G401 (cell line): ENCODE data around the gene SLC49A3. TPM values are rescaled to one million over a fixed set of nuclear protein-coding genes. Genes with fewer than 3 reads are reported as not detected.
"Not testable (repeated sequence)": the region's sequence is repeated elsewhere in the genome, so short reads cannot be mapped to it uniquely, and the experiment has no call there.

Experiments
- DNase-seq: peaks from one replicate; pipeline ENCODE4 v3.0.0-alpha.2; 2015; ENCODE audit warnings: low spot score
- in situ Hi-C: cut with HindIII; loops from 2 replicates; pipeline ENCODE4 v1.10.0; 2016; ENCODE audit warnings: low sequenced_read_pairs, mixed read lengths
- total RNA-seq: library from RNA; depleted of rRNA; stranded (reverse); fragments of >200 nt; shearing (Covaris generic); gene quantifications from 2 replicates; pipeline ENCODE4 v1.2.3, GENCODE V29; 2014

The SLC49A3 gene
- total RNA-seq, 1 experiment from 2014 or later, result not detected

DNA sequence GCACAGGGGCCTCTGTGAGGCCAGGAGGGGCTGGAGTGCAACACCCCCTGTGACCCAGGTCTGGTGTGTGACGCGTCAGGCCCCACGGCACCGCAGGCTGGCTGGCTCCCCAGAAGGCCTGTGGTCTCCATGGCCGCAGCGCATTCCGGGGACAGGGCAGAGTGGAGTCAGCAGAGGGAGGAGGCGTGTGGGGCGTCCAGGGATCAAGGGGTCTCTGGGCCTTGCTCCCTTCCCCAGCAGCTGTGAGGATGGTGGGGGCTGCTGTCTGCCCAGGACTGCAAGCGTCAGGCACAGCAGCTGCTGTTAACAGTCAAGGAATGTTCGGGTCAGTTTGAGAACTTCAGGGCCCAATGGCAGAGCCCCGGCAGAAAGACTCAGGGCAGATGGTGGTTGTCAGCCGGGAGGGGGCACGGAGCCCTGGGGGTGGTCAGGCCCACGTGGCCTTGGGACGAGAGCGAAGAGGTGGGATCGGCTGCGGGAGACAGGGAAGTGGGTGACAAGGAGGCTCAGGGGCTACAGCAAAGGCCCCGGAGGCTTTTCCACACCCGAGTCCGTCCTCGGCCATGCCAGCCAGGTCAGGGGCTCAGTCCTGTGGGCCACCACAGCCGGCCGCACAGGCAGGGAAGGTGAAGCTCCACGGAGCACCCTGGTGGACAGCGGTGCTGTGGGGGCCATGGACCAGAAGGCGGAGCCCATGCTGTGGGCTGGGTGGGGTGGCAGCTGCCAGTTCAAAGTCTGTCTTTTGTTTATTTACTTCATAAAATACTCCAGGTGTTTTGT is 35.0 kb upstream of the SLC49A3 start:
- DNase-seq, result no peak
- in situ Hi-C loops, result no loop called here

DNA sequence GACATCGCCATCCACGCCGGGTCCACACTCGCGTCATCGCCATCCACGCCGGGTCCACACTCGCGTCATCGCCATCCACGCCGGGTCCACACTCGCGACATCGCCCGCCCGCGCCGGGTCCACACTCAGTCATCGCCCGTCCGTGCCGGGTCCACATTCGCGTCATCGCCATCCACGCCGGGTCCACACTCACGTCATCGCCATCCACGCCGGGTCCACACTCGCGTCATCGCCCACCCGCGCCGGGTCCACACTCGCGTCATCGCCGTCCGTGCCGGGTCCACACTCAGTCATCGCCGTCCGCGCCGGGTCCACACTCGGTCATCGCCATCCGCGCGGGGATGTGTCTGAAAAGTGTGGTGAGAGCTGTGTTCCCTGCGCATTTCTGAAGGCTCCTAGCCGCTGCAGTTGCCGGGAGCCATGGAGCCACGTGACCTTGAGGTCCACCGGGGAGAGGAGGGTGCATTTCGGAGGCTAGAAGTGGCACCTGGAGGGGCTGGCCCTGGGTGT is 34.0 kb upstream of the SLC49A3 start:
- DNase-seq, result no peak
- in situ Hi-C loops, result no loop called here

DNA sequence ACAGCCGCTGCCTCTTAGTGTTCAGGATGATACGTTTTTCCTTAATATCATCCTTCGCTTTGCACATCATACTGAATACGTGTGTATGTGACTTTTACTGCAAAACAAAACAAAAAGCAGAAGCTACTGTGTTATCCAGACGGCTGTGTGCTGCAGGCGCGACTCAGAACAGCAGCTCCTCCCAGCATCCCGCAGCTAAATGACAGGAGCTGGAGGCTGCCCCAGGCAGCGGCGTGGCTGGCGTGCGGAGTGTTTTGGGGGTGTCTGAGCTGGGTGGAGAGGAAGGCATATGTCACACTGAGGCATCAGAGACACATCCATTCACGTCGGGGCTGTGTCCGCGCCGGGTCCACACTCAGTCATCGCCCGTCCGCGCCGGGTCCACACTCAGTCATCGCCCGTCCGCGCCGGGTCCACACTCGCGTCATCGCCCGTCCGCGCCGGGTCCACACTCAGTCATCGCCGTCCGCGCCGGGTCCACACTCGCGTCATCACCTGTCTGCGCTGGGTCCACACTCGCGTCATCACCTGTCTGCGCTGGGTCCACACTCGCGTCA is 33.3 kb upstream of the SLC49A3 start:
- DNase-seq, result no peak
- in situ Hi-C loops, result no loop called here

GRCh38 chr4:721261-722168 is 32.6 kb upstream of the SLC49A3 start:
- in situ Hi-C loops, result no loop called here
- DNase-seq, result no peak

GRCh38 chr4:720111-720860 is 31.3 kb upstream of the SLC49A3 start:
- DNase-seq, result peak; percentile 58
- in situ Hi-C loops, result no loop called here

DNA sequence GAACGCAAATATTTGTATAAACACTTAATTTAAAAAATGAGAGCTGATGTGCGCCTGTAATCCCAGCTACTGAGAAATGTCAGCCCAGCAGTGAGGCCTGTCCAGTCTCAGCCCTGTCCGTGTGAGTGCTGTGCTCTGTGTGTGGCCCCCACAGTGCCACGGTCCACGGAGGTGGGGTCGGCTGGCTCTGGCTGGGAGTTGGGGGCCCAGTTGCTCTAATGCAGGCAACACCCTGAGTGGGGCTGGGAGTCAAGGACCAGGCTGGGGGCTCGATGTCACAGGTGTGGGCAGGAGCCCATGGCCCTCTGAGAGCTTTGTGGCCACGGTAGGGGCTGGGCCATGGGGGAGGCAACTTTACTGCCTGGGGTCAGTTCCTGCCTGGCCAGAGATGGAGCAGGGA is 29.5 kb upstream of the SLC49A3 start:
- DNase-seq, result no peak
- in situ Hi-C loops, result no loop called here

DNA sequence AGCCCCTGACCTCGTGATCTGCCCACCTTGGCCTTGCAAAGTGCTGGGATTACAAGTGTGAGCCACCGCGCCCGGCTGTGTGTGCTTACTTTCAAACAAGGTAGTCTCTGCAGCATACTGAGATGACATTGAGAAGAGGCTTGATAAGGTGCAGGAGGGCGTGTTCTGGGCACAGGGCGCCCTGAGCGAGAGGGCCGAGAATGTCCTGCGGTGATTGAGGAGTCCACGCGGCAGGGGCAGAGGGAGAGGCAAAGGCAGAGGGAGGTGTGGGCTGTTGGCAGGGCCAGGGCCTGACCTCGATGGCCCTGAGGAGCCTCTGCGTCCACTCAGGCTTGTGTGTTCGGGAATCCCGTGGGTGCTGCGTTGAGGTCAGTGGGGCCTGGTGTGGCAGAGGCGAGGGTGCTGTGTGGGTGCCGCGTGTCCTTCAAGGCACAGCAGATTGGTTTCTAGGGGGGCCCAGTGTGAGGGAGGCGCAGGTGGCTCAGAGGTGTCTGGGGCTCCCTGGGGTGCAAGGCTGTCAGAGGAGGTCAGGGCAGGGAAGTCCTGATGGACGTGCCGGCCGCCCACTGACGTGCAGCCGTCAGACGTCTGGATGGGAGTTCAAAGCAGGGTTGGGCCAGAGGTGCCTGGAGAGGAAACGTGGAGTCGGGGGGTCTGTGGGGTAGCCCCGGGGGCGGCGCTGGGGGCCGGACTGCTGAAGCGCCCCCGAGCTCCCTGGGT is 28.8 kb upstream of the SLC49A3 start:
- in situ Hi-C loops, result no loop called here

DNA sequence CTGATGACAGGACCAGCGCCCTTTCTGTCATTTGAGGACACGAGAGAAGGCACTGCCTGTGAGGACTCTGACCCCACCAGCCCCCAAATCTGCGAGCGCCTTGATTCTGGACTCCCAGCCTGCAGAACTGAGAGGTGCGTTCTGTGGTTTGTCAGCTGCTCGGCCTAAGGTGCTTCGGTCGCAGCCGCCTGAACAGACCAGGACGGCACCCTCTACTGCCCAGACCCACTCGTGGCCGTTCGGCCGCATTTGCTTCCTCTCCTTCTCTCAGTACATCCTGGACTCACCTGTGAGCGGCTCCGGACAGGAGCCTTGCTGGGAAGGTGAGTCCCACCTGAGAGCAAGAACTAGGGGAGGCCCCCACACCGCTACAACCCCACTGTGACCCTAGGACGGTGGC is 25.1 kb upstream of the SLC49A3 start:
- no peak for DNase-seq
- in situ Hi-C loops, result no loop called here

More for the DNA sequence above, 28.8 kb upstream of the SLC49A3 start:
- no peak for DNase-seq

GRCh38 chr4:712916-713632 is 24.1 kb upstream of the SLC49A3 start:
- DNase-seq, result no peak
- in situ Hi-C loops, result no loop called here

GRCh38 chr4:712093-712492 is 23.1 kb upstream of the SLC49A3 start:
- in situ Hi-C loops, result no loop called here
- DNase-seq, result no peak

- no peak for DNase-seq
- in situ Hi-C loops, result no loop called here
These were observed 22.0 kb upstream of the SLC49A3 start for GRCh38 chr4:710916-711315.

GRCh38 chr4:710116-710515 is 21.2 kb upstream of the SLC49A3 start:
- DNase-seq, result no peak
- in situ Hi-C loops, result no loop called here

GRCh38 chr4:709348-709747 is 20.4 kb upstream of the SLC49A3 start:
- in situ Hi-C loops, result no loop called here
- no peak for DNase-seq

- no peak for DNase-seq
- in situ Hi-C loops, result no loop called here
These were observed 19.6 kb upstream of the SLC49A3 start for GRCh38 chr4:708631-708933.

DNA sequence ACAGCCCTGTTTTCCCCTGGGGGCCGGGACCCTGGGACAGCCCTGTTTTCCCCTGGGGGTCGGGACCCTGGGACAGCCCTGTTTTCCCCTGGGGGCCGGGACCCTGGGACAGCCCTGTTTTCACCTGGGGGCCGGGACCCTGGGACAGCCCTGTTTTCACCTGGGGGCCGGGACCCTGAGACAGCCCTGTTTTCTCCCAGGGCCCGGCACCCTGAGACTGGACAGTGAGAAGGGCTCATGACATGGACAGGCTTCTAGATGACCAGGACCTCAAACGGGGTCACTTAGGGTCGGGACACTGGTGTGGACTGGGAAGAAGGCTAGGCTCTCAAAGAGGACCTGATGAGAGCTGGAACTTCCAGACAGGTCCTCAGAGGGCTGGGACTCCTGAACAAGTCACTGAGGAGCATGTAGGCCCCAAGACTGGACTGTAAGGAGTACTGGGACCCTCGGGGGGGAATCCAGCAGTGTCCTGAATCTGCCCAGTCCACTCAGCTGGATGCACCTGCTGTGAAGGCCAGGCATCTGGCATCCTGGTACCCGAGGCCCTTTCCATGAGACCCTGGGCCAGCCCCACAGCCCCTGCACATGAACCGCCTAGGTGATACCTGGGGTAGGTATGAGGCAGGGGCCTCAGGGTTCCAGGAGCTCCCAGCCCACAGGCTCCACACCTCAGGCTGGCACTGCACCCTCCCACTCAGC is 19.1 kb upstream of the SLC49A3 start:
- in situ Hi-C loops, result no loop called here
- DNase-seq, result no peak

DNA sequence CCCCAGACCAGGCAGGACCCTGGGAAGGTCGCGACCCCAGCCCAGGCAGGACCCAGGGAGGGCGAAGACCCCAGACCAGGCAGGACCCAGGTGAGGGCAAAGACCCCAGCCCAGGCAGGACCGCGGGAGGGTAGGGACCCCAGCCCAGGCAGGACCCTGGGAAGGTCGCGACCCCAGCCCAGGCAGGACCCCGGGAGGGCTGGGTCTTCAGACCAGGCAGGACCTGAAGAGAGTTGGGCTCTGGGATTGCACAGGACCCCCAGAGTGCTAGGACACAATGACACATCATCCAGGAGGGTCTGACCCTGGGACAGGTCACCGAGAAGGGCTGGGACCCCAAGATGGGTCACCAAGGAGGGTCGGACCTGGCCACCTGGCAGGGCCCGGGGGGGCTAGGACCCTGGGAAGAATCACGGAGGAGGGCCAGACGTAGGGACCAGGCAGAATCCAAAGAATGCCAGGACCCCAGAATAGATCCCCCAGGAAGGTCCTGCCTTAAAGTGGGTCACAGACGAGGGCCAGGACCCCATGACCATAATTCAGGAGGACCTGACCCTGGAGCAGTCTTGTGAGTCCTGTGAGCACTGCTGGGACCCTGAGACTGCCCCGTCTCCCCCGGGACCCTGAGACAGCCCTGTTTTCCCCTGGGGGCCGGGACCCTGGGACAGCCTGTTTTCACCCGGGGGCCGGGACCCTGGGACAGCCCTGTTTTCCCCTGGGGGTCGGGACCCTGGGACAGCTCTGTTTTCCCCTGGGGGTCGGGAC is 18.1 kb upstream of the SLC49A3 start:
- in situ Hi-C loops, result no loop called here

GRCh38 chr4:706083-706633 is 17.2 kb upstream of the SLC49A3 start:
- in situ Hi-C loops, result not testable (repeated sequence)

More for the DNA sequence above, 18.1 kb upstream of the SLC49A3 start:
- no peak for DNase-seq

More at GRCh38 chr4:706083-706633, 17.2 kb upstream of the SLC49A3 start:
- DNase-seq, result not testable (repeated sequence)
